Hepatocyte (in vitro differentiated cells): ENCODE data around the gene SEMA3G. TPM values are rescaled to one million over a fixed set of nuclear protein-coding genes. Genes with fewer than 3 reads are reported as not detected.

Source experiments
- DNase-seq: peaks from one replicate; pipeline ENCODE4 v3.0.0-alpha.2; 2016; ENCODE audit warnings: low spot score
- H2AFZ ChIP-seq: fragments of 200-600 bp; sonication (generic); 2 replicates; pipeline ENCODE4 v1.6.0; 2016; ENCODE audit warnings: antibody characterized with exemption, mild to moderate bottlenecking
- H3K27ac ChIP-seq: fragments of 200-600 bp; sonication (generic); 2 replicates; pipeline ENCODE4 v1.5.1; 2016; ENCODE audit warnings: mild to moderate bottlenecking
- H3K27me3 ChIP-seq: fragments of 200-600 bp; sonication (generic); 2 replicates; pipeline ENCODE4 v1.6.1; 2016
- H3K36me3 ChIP-seq: fragments of 200-600 bp; sonication (generic); replicated peaks from 2 replicates; pipeline ENCODE4 v1.5.1; 2016; ENCODE audit warnings: low read depth; ENCODE audit not compliant: insufficient read depth
- H3K4me1 ChIP-seq: fragments of 200-600 bp; sonication (generic); 2 replicates; pipeline ENCODE4 v1.5.1; 2016; ENCODE audit warnings: mild to moderate bottlenecking, moderate library complexity; ENCODE audit not compliant: insufficient read depth
- H3K4me2 ChIP-seq: fragments of 200-600 bp; sonication (generic); 2 replicates; pipeline ENCODE4 v1.6.0; 2016
- H3K4me3 ChIP-seq: fragments of 200-600 bp; sonication (generic); 2 replicates; pipeline ENCODE4 v1.5.1; 2016; ENCODE audit warnings: mild to moderate bottlenecking
- H3K79me2 ChIP-seq: fragments of 200-600 bp; sonication (generic); 2 replicates; pipeline ENCODE4 v1.6.0; 2017; ENCODE audit warnings: mild to moderate bottlenecking
- H3K9me2 ChIP-seq: fragments of 200-600 bp; sonication (generic); replicated peaks from 2 replicates; pipeline ENCODE4 v1.6.0; 2017; ENCODE audit warnings: mild to moderate bottlenecking; ENCODE audit not compliant: insufficient read depth
- H3K9me3 ChIP-seq: fragments of 200-600 bp; sonication (generic); 2 replicates; pipeline ENCODE4 v1.5.1; 2016; ENCODE audit warnings: low read depth, mild to moderate bottlenecking
- H4K20me1 ChIP-seq: fragments of 200-600 bp; sonication (generic); 2 replicates; pipeline ENCODE4 v1.6.0; 2016; ENCODE audit warnings: mild to moderate bottlenecking; ENCODE audit not compliant: insufficient read depth, poor library complexity, severe bottlenecking
- EZH2 ChIP-seq: fragments of 200-600 bp; sonication (generic); IDR thresholded peaks from 2 replicates; pipeline ENCODE4 v1.6.1; 2016; ENCODE audit warnings: antibody characterized with exemption, mild to moderate bottlenecking, borderline replicate concordance
- EZH2phosphoT487 ChIP-seq: fragments of 200-600 bp; sonication (generic); IDR thresholded peaks from one replicate; pipeline ENCODE4 v1.6.1; 2018; ENCODE audit warnings: antibody characterized with exemption, mild to moderate bottlenecking, low read depth, moderate library complexity; ENCODE audit not compliant: unreplicated experiment, severe bottlenecking
- WGBS: methylation state at CpG from one replicate; pipeline ENCODE4 v1.1.6; 2016; ENCODE audit warnings: low lambda C conversion rate; ENCODE audit errors: missing lambda C conversion rate; 5-methylcytosine and 5-hydroxymethylcytosine counted together
- polyA plus RNA-seq: library from polyadenylated mRNA; unstranded; fragments of >200 nt; fragmentation: Nextera tagmentation; extraction: Ambion mirVana; gene quantifications from 2 replicates; pipeline ENCODE4 v1.2.1, GENCODE V29; 2016
- total RNA-seq: library from RNA; depleted of rRNA; stranded (reverse); fragments of >200 nt; gene quantifications from 2 replicates; pipeline ENCODE4 v1.2.3, GENCODE V29; 2014
- TF ChIP-seq, protein P1 (sequence below): fragments of 200-600 bp; sonication (generic); IDR thresholded peaks from 2 replicates; pipeline ENCODE4 v1.5.1; 2016; ENCODE audit warnings: antibody characterized with exemption, mild to moderate bottlenecking; ENCODE audit not compliant: poor library complexity

The SEMA3G gene
- total and polyA plus RNA-seq, 2 experiments from 2014 or later, result 0.48 to 3.8 TPM

DNA sequence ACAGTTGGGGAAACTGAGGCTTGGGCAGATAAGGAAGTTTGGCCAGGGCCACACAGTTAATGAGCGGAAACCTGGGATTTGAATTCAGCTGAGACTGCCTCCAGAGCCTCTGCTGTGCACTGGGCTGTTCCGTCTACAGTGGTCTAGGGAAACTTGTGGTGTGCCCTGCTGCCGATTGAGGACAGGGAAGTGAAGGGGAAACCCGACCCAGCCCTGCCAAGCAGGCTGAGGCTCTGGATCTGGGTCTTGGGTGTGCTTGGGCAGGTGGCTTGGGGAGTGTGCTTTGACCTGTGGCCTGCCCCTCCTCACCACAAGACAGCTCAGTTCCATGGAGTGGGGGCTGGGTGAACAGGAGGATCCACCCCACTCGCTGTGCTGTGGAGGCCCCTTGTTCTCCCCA, 28.1 kb upstream of the SEMA3G start:
- Histone ChIP-seq H3K4me1 (peaks cover 14% of the 10 kb centered on the region), H3K36me3 (no peaks in the 10 kb centered on the region), H4K20me1 (peaks cover 12% of the 10 kb centered on the region), H3K9me3 (no peaks in the 10 kb centered on the region), H3K9me2 (no peaks in the 10 kb centered on the region), H3K27me3 (no peaks in the 10 kb centered on the region), H2AFZ (no peak overlapping the region), H3K79me2 (peaks cover 21% of the 10 kb centered on the region), H3K4me3 (no peak overlapping the region), H3K4me2 (no peak overlapping the region), H3K27ac (no peak overlapping the region)
- 91% methylated on average over 5 of the region's 5 CpGs for WGBS
- DNase-seq, result no peak
- TF ChIP-seq EZH2phosphoT487, result no peak
- TF ChIP-seq, protein P1, sequence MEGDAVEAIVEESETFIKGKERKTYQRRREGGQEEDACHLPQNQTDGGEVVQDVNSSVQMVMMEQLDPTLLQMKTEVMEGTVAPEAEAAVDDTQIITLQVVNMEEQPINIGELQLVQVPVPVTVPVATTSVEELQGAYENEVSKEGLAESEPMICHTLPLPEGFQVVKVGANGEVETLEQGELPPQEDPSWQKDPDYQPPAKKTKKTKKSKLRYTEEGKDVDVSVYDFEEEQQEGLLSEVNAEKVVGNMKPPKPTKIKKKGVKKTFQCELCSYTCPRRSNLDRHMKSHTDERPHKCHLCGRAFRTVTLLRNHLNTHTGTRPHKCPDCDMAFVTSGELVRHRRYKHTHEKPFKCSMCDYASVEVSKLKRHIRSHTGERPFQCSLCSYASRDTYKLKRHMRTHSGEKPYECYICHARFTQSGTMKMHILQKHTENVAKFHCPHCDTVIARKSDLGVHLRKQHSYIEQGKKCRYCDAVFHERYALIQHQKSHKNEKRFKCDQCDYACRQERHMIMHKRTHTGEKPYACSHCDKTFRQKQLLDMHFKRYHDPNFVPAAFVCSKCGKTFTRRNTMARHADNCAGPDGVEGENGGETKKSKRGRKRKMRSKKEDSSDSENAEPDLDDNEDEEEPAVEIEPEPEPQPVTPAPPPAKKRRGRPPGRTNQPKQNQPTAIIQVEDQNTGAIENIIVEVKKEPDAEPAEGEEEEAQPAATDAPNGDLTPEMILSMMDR, result no peak
- TF ChIP-seq EZH2, result no peak

DNA sequence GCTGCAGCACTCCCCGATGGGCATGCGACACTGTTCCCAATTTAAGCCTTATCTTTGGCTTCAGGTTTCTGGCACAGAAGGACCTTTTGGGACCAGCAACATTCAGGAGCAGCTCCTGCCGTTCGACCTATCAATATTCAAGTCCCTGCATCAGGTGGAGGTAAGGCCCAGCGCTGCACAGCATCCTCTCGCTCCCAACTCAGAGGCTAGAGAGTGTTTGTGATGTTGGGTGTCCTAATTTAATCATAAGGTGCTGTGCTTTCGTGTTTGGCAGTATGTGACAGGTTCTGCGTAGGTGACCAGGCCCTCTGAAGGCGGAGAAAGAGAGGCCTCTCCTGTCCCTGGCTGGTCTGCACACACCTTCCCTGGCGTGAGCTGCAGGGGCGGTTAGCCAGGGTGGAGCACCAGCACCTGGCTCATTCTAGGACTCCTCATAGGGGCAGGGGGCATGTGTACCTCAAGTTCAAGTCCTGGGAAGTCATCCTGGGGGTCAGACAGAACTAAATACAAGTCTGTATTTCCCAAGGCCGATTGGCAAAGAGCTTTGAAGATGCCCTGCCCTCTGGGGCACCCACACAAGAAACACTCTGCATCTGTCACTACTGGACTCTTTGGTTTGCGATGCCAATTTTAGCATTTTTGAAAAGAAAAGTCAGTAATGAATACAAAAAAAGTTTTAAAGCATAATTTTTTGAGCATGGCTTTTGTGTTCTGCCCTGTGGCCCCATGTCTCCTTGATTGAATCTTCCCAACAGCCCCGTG, 27.5 kb upstream of the SEMA3G start:
- Histone ChIP-seq H3K4me1 (peaks cover 17% of the 10 kb centered on the region), H3K79me2 (peaks cover 27% of the 10 kb centered on the region), H3K27ac (no peak overlapping the region), H4K20me1 (peaks cover 12% of the 10 kb centered on the region), H3K9me3 (no peaks in the 10 kb centered on the region), H3K36me3 (no peaks in the 10 kb centered on the region), H2AFZ (no peak overlapping the region), H3K4me3 (no peak overlapping the region), H3K27me3 (no peaks in the 10 kb centered on the region), H3K9me2 (no peaks in the 10 kb centered on the region), H3K4me2 (no peak overlapping the region)
- TF ChIP-seq, protein P1, result no peak
- TF ChIP-seq EZH2, result no peak
- no peak for TF ChIP-seq EZH2phosphoT487
- no peak for DNase-seq
- 86% methylated on average over 14 of the region's 14 CpGs for WGBS

DNA sequence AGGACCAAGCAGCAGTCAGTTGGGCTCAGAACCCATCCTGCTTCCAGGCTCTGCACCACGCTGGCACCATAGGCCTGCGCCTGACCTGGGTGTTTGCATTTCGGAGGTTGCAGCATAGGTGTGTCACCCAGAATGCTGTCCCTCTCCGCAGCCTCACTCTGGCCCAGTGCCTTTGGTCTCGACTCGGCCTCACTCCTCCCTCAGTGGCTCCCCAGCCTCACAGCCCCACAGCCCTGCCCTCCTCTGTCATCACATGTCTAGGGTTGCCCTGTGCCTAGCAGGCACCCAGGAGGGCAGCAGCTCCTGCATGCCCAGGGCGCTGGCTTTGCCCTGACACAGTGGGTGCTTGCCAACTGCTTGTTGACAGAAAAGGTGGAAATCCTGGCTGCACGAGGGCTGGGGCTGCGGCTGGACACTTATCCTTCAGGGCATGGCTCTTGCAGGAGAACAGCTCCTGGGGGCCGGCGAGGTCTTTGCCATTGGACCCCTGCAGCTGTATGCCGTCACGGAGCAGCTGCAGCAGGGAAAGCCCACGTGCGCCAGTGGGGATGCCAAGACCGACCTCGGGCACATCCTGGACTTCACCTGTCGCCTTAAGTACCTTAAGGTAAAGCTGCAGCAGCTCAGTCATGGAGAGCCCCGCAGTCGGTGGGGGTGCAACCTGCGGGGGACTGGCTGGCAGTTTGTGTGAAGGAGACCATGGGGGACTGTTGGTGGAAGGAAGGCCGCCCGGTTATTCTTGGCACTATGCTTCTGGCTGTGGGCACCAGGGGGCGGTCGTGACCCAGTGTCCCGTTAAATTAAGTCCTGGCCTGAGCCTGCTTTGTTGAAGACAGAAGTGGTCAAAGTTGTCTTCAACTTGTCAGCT, 26.7 kb upstream of the SEMA3G start:
- peaks cover 17% of the 10 kb centered on the region for H3K4me1 ChIP-seq
- no peak overlapping the region for H3K27ac ChIP-seq
- TF ChIP-seq EZH2phosphoT487, result no peak
- TF ChIP-seq, protein P1, result peak; percentile 48
- peaks cover 12% of the 10 kb centered on the region for H4K20me1 ChIP-seq
- no peak overlapping the region for H2AFZ ChIP-seq
- H3K36me3 ChIP-seq, result no peaks in the 10 kb centered on the region
- H3K79me2 ChIP-seq, result peaks cover 32% of the 10 kb centered on the region
- no peaks in the 10 kb centered on the region for H3K9me3 ChIP-seq
- peak; percentile 69 for DNase-seq
- H3K4me2 ChIP-seq, result no peak overlapping the region
- H3K9me2 ChIP-seq, result no peaks in the 10 kb centered on the region
- no peak overlapping the region for H3K4me3 ChIP-seq
- WGBS, result 85% methylated on average over 26 of the region's 26 CpGs
- H3K27me3 ChIP-seq, result no peaks in the 10 kb centered on the region
